ENCODE data around the gene ZNF750.

Gene ZNF750

GRCh38 chr17:82859431-82860403, 19.9 kb upstream of the ZNF750 start:
- peak; percentile 86 for DNase-seq

GRCh38 chr17:82858376-82859126, 18.7 kb upstream of the ZNF750 start:
- peak; percentile 34 for DNase-seq

GRCh38 chr17:82856361-82856760, 16.5 kb upstream of the ZNF750 start:
- DNase-seq, result no peak

- DNase-seq, result no peak
Observed at GRCh38 chr17:82854226-82854625, 14.4 kb upstream of the ZNF750 start.

GRCh38 chr17:82851381-82851780, 11.6 kb upstream of the ZNF750 start:
- no peak for DNase-seq

GRCh38 chr17:82849076-82849945, 9.5 kb upstream of the ZNF750 start:
- DNase-seq, result peak; percentile 54

GRCh38 chr17:82848022-82848592, 8.3 kb upstream of the ZNF750 start:
- peak; percentile 34 for DNase-seq

GRCh38 chr17:82846061-82846691, 6.4 kb upstream of the ZNF750 start:
- no peak for DNase-seq

- no peak for DNase-seq
Observed at GRCh38 chr17:82845163-82845807, 5.5 kb upstream of the ZNF750 start.

GRCh38 chr17:82844796-82845162, 5.0 kb upstream of the ZNF750 start:
- no peak for DNase-seq

GRCh38 chr17:82843904-82844680, 4.3 kb upstream of the ZNF750 start:
- no peak for DNase-seq

GRCh38 chr17:82841921-82842596, 2.2 kb upstream of the ZNF750 start:
- no peak for DNase-seq

GRCh38 chr17:82840431-82840831, 609 bp upstream of the ZNF750 start:
- no peak for DNase-seq

GRCh38 chr17:82838386-82839063, 1.3 kb downstream of the ZNF750 start:
- peak; percentile 70 for DNase-seq

- no peak for DNase-seq
Observed at GRCh38 chr17:82837586-82838320, 2.1 kb downstream of the ZNF750 start.

GRCh38 chr17:82836823-82837357, 2.9 kb downstream of the ZNF750 start:
- DNase-seq, result peak; percentile 37

- no peak for DNase-seq
Observed at GRCh38 chr17:82835766-82836512, 3.9 kb downstream of the ZNF750 start.

- no peak for DNase-seq
Observed at GRCh38 chr17:82835122-82835521, 4.7 kb downstream of the ZNF750 start.
